ENCODE data around the gene TSHZ2. TPM values are rescaled to one million over a fixed set of nuclear protein-coding genes. Genes with fewer than 3 reads are reported as not detected.

The TSHZ2 gene
- total RNA-seq, 4 donors from 2014 or later: 10.3 to 15.0 (median 12.9) TPM

DNA sequence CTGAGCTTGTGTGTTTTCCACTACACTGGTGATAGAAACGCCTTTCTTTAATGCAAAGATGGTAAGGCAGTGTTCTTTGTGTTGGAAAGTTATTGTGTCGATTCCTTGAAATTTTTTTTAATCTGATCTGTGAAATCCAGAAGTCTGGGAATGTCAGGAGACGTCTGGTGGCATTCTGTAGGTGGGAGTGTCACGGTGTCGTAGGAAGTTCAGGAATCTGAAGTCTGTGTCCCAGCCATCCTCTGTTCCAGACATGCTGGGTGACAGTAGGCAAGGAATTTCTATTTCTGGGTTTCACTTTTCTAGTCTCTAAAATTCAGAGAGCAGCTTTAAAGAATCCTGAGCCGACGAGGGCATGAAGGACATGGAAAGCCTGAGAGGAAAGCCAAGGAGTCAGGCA, 397.7 kb downstream of the TSHZ2 start:
- 90% methylated on average over 7 of the region's 7 CpGs for WGBS
- no peak overlapping the region for H3K27ac ChIP-seq (replicated peaks in 1 of 4)
- intact Hi-C loops (cut with DNase I): no loop called here
- peaks cover 0 to 3% (median 0%) of the 10 kb centered on the region in 4 donors for H3K4me1 ChIP-seq
- TF ChIP-seq EP300 (IDR thresholded peaks at IDR 0.05) (no peak), POLR2AphosphoS5 (IDR thresholded peaks at IDR 0.05) (no peak), POLR2A (IDR thresholded peaks at IDR 0.05; ENCODE audit: low read depth) (no peak)
- TF ChIP-seq, protein P1, sequence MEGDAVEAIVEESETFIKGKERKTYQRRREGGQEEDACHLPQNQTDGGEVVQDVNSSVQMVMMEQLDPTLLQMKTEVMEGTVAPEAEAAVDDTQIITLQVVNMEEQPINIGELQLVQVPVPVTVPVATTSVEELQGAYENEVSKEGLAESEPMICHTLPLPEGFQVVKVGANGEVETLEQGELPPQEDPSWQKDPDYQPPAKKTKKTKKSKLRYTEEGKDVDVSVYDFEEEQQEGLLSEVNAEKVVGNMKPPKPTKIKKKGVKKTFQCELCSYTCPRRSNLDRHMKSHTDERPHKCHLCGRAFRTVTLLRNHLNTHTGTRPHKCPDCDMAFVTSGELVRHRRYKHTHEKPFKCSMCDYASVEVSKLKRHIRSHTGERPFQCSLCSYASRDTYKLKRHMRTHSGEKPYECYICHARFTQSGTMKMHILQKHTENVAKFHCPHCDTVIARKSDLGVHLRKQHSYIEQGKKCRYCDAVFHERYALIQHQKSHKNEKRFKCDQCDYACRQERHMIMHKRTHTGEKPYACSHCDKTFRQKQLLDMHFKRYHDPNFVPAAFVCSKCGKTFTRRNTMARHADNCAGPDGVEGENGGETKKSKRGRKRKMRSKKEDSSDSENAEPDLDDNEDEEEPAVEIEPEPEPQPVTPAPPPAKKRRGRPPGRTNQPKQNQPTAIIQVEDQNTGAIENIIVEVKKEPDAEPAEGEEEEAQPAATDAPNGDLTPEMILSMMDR (IDR thresholded peaks at IDR 0.05): no peak
- H3K9me3 ChIP-seq: no peaks in the 10 kb centered on the region
- no peak for DNase-seq (ENCODE audit: extremely low spot score)
- no peaks in the 10 kb centered on the region for H3K36me3 ChIP-seq
- no peaks in the 10 kb centered on the region for H3K27me3 ChIP-seq
- H3K4me3 ChIP-seq: no peak overlapping the region

DNA sequence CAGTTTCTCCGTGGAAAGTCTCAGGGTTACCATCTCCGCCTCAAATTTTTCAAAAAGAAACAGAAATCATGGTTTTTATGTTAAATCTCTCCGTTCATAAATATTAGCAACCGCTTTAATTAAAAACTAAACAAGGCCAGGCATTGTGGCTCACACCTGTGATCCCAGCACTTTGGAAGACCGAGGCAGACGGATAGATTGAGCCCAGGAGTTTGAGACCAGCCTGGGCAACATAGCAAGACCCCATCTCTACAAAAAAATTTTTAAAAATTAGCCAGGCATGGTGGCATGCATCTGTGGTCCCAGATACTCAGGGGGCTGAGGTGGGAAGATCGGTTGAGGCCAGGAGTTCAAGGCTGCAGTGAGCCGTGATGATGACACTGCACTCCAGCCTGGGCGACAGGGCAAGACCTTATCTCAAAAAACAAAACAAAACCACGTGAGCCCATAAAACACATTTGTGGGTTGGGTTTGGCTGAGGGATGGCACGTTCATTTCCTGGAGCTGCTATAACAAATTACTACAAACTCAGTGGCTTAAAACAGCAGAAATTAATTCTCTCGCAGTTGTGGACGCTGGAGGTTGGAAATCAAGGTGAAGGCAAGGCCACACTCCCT, 398.3 kb downstream of the TSHZ2 start:
- no peak overlapping the region for H3K4me3 ChIP-seq
- 87% methylated on average over 13 of the region's 13 CpGs for WGBS
- intact Hi-C loops (cut with DNase I): no loop called here

DNA sequence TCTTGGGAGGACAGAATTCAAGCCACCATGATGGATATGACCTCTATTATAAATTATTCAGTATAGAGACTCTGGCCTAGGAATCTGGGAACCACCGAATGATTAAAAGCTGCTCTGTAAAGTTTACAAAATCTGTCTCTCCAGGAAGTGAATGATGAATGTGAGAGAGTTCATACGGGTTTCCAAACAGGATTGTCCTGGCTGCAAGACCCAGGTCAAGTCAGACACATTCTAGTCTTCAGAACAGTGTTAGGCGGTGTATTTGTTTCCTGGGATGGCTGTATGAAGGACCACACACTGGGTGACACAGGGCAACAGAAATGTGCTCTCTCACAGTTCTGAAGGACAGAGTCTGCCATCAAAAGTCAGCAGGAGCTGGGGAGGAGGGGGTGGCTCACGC, 399.1 kb downstream of the TSHZ2 start:
- Histone ChIP-seq H3K4me1 (no peaks in the 10 kb centered on the region), H3K36me3 (no peaks in the 10 kb centered on the region), H3K27me3 (no peaks in the 10 kb centered on the region), H3K27ac (replicated peaks in 1 of 4) (no peak overlapping the region), H3K9me3 (no peaks in the 10 kb centered on the region), H3K4me3 (no peak overlapping the region)
- 55% methylated on average over 4 of the region's 4 CpGs for WGBS
- DNase-seq (ENCODE audit: extremely low spot score): no peak
- TF ChIP-seq EP300 (IDR thresholded peaks at IDR 0.05) (no peak), POLR2AphosphoS5 (IDR thresholded peaks at IDR 0.05) (no peak), POLR2A (IDR thresholded peaks at IDR 0.05; ENCODE audit: low read depth) (no peak)
- TF ChIP-seq, protein P1 (IDR thresholded peaks at IDR 0.05): no peak
- intact Hi-C loops (cut with DNase I): no loop called here

More for the DNA sequence above, 398.3 kb downstream of the TSHZ2 start:
- Histone ChIP-seq H3K9me3 (no peaks in the 10 kb centered on the region), H3K27me3 (no peaks in the 10 kb centered on the region), H3K4me1 (peaks cover 0 to 3% (median 0%) of the 10 kb centered on the region in 4 donors), H3K36me3 (no peaks in the 10 kb centered on the region), H3K27ac (replicated peaks in 1 of 4) (no peak overlapping the region)
- TF ChIP-seq, protein P1 (IDR thresholded peaks at IDR 0.05): no peak
- TF ChIP-seq EP300 (IDR thresholded peaks at IDR 0.05) (no peak), POLR2AphosphoS5 (IDR thresholded peaks at IDR 0.05) (no peak), POLR2A (IDR thresholded peaks at IDR 0.05; ENCODE audit: low read depth) (no peak)
- DNase-seq (ENCODE audit: extremely low spot score): no peak

DNA sequence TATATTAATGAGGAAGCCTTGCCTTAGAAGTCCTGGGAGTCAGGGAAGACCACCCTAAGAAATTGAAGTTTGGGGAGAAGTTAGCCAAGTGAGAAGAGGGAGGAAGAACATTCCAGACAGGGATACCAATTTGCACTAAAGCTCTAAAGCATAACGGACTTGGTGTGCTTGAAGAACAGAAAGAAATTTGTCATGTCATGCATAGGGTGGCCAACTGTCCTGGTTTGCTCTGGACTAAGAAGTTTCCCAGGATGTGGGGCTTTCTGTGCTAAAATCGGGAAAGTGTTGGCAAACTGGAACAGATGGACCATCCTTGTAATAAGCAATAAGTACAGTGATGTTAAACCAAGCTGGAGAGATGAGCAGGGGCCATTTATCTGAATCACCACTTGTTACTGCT, 403.9 kb downstream of the TSHZ2 start:
- TF ChIP-seq, protein P1 (IDR thresholded peaks at IDR 0.05): no peak
- no peak for TF ChIP-seq POLR2A (IDR thresholded peaks at IDR 0.05; ENCODE audit: low read depth)
- no peak for TF ChIP-seq EP300 (IDR thresholded peaks at IDR 0.05)
- TF ChIP-seq POLR2AphosphoS5 (IDR thresholded peaks at IDR 0.05): no peak
- H3K9me3 ChIP-seq: no peaks in the 10 kb centered on the region
- no peaks in the 10 kb centered on the region for H3K36me3 ChIP-seq
- 94% methylated on average over 2 of the region's 2 CpGs for WGBS
- H3K27me3 ChIP-seq: no peaks in the 10 kb centered on the region
- intact Hi-C loops (cut with DNase I): no loop called here
- no peak for DNase-seq (ENCODE audit: extremely low spot score)
- no peak overlapping the region for H3K4me3 ChIP-seq
- no peak overlapping the region for H3K27ac ChIP-seq (replicated peaks in 1 of 4)
- no peaks in the 10 kb centered on the region for H3K4me1 ChIP-seq

Data from esophagus muscularis mucosa (tissue), 4 donors.